Measurements from ENCODE around the gene ARID1B. TPM values are rescaled to one million over a fixed set of nuclear protein-coding genes. Genes with fewer than 3 reads are reported as not detected.

Gene ARID1B
- total and polyA plus RNA-seq, 12 donors = 11.2 to 63.2 (median 52.2) TPM

DNA sequence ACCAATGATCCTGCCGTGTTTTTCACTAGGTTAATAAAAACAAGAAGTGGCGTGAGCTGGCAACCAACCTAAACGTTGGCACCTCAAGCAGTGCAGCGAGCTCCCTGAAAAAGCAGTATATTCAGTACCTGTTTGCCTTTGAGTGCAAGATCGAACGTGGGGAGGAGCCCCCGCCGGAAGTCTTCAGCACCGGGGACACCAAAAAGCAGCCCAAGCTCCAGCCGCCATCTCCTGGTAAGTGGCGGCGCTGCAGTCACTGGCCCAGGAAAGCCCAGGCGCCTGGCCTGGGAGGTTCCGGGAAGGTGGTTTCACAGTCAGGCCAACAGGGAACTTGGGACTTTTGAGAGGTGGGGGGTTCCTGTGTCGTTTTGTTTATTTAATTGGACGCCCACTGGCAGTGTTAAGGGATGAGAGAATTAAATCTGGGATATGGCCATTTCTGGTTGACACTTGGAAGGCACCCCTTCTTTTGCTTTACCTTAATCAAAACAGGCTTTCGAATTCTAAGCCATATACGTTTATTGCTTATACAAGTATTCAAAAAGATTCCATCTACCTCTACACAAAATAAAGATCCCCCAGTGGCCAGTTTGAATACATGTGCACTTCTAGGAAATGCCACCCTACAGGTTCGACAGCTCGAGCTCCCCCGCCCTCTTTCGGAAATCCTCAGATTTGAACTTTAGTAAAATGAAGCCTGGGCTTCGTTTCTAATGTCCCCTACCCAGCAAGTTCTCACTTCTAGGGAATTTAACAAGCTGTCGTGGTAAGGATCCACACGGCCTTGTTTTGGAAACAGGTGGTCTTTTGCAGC, 407.2 kb downstream of the ARID1B start:
- no peaks in the 10 kb centered on the region for H3K27me3 ChIP-seq
- peak overlapping the region in 2 of 10 donors; percentile 5 to 24 for H3K27ac ChIP-seq
- H3K9me3 ChIP-seq = no peaks in the 10 kb centered on the region
- H3K36me3 ChIP-seq = peaks cover 0 to 94% (median 14%) of the 10 kb centered on the region in 9 donors
- peak; percentile 63 to 72 for DNase-seq
- TF ChIP-seq, protein P1, sequence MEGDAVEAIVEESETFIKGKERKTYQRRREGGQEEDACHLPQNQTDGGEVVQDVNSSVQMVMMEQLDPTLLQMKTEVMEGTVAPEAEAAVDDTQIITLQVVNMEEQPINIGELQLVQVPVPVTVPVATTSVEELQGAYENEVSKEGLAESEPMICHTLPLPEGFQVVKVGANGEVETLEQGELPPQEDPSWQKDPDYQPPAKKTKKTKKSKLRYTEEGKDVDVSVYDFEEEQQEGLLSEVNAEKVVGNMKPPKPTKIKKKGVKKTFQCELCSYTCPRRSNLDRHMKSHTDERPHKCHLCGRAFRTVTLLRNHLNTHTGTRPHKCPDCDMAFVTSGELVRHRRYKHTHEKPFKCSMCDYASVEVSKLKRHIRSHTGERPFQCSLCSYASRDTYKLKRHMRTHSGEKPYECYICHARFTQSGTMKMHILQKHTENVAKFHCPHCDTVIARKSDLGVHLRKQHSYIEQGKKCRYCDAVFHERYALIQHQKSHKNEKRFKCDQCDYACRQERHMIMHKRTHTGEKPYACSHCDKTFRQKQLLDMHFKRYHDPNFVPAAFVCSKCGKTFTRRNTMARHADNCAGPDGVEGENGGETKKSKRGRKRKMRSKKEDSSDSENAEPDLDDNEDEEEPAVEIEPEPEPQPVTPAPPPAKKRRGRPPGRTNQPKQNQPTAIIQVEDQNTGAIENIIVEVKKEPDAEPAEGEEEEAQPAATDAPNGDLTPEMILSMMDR (IDR thresholded peaks at IDR 0.05) = peak; percentile 77 to 93 (median 90)
- H3K4me3 ChIP-seq = peak overlapping the region in 2 of 10 donors; percentile 20 to 23
- H3K4me1 ChIP-seq = peaks cover 0 to 42% (median 23%) of the 10 kb centered on the region in 9 donors
- intact Hi-C loops (cut with DNase I) = loop anchor here (2.0 to 10.0 kb wide), 13 partner anchors 50 to 622 kb away; partner anchors contain the start of gene ARID1B (in 1 of the 10)
- WGBS, 2 donors = 49 to 56% methylated on average over 25 of the region's 25 CpGs
- peak; percentile 66 to 87 (median 76) for ATAC-seq

DNA sequence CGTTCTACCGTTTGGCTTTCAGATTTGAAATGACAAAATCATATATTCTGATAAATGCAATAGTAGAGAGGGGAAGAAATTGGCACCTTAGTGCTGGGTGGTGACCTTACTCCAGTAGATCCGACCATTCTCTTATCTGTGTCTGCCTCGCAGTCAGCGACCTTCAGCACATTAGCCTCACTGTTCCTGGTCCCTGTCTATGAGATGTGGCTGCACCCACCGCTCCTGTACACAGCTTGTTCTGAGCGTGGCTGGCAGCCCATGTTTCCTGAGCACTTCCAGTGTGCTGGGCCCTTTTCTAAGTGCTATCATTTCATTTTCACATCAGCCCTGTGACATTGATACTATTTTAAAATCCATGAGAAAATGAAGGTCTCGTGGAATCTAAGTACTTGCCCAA, 408.0 kb downstream of the ARID1B start:
- DNase-seq (no peak), ATAC-seq (peak in 4 of 8 donors; percentile 18 to 59 (median 36))
- H3K9me3 ChIP-seq = no peaks in the 10 kb centered on the region
- H3K36me3 ChIP-seq = peaks cover 0 to 99% (median 19%) of the 10 kb centered on the region in 9 donors
- H3K27ac ChIP-seq = no peak overlapping the region
- H3K27me3 ChIP-seq = no peaks in the 10 kb centered on the region
- H3K4me3 ChIP-seq = no peak overlapping the region
- TF ChIP-seq, protein P1 (IDR thresholded peaks at IDR 0.05) = no peak
- WGBS, 2 donors = 67 to 80% methylated on average over 8 of the region's 8 CpGs
- intact Hi-C loops (cut with DNase I) = loop anchor here in 9 of 10 donors (2.0 to 10.0 kb wide), 11 partner anchors 50 to 620 kb away; partner anchors contain the start of gene ARID1B (in 1 of the 9)
- H3K4me1 ChIP-seq = peaks cover 0 to 42% (median 23%) of the 10 kb centered on the region in 9 donors

DNA sequence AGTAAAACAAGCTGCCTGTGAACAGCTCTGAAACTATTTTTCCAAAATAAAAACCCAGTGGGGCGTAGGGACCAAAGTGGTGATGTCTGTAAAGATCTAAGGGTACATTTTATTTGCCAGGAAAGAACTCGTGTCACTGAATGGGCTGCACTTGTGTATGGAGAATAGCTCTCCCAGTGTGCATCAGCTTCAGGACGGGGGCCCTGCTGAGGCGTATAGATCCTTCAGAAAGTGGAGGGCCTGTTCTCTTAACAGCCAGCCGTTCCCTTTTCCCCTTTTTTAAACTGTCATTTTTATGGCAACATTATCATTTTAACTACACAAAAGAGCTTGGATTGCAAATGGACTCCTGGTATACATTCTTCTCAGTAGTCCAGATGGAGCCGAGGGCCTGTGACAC, 408.8 kb downstream of the ARID1B start:
- ATAC-seq (no peak), DNase-seq (no peak)
- Histone ChIP-seq H3K27ac (no peak overlapping the region), H3K4me3 (no peak overlapping the region), H3K9me3 (no peaks in the 10 kb centered on the region), H3K36me3 (peaks cover 0 to 99% (median 24%) of the 10 kb centered on the region in 9 donors), H3K4me1 (peaks cover 0 to 42% (median 23%) of the 10 kb centered on the region in 9 donors), H3K27me3 (no peaks in the 10 kb centered on the region)
- WGBS, 2 donors = 82 to 93% methylated on average over 6 of the region's 6 CpGs
- intact Hi-C loops (cut with DNase I) = loop anchor here in 9 of 10 donors (2.0 to 10.0 kb wide), 11 partner anchors 51 to 621 kb away; partner anchors contain the start of gene ARID1B (in 1 of the 9)
- TF ChIP-seq, protein P1 (IDR thresholded peaks at IDR 0.05) = no peak

DNA sequence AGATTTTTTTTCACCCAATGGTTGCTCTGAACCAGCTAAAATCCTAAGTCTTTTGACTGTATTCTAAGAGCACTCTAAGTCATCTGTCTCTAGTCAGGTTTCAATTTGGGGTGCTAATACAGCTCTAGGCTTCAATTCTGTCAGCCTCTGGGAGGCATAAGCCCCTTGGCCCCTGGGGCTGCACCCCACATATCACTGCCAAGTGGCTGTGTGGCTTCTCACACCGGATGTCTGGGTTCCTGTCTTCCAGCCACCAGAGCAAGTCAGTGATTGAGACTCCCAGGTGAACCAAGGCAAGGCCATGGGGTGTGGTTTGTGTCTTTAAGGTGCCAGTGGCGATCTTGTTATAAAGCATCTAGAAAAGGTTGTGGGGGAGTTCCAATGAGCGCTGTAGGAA, 409.6 kb downstream of the ARID1B start:
- DNase-seq = no peak
- H3K4me1 ChIP-seq = peaks cover 0 to 42% (median 23%) of the 10 kb centered on the region in 9 donors
- H3K27me3 ChIP-seq = no peaks in the 10 kb centered on the region
- H3K27ac ChIP-seq = peak overlapping the region in 8 of 10 donors; percentile 4 to 60 (median 48)
- TF ChIP-seq, protein P1 (IDR thresholded peaks at IDR 0.05) = no peak
- ATAC-seq = peak in 1 of 8 donors; percentile 4
- intact Hi-C loops (cut with DNase I) = loop anchor here in 7 of 10 donors (5.0 to 10.0 kb wide), 7 partner anchors 52 to 622 kb away; partner anchors contain the start of gene ARID1B (in 1 of the 7)
- H3K36me3 ChIP-seq = peaks cover 0 to 98% (median 18%) of the 10 kb centered on the region in 9 donors
- 51 to 55% methylated on average over 3 of the region's 3 CpGs for WGBS, 2 donors
- no peaks in the 10 kb centered on the region for H3K9me3 ChIP-seq
- H3K4me3 ChIP-seq = no peak overlapping the region

All from heart right ventricle (tissue), 16 donors.